NCI-H1417 treated with DMSO at 0.1 percent for 48 hours (cell line): ENCODE results near the gene DAND5.
"Not testable (repeated sequence)": the region's sequence is repeated elsewhere in the genome, so short reads cannot be mapped to it uniquely, and the experiment has no call there.

ENCODE experiments used
- DNase-seq: peaks from one replicate; lab custom pipeline; 2025; lab: John Stamatoyannopoulos, UW

Gene DAND5

GRCh38 chr19:12946092-12946721, 23.2 kb upstream of the DAND5 start:
- no peak for DNase-seq

- DNase-seq: no peak
Measured at GRCh38 chr19:12946731-12947496, 22.5 kb upstream of the DAND5 start.

- DNase-seq: no peak
Measured at GRCh38 chr19:12947702-12948611, 21.4 kb upstream of the DAND5 start.

GRCh38 chr19:12948612-12949362, 20.6 kb upstream of the DAND5 start:
- no peak for DNase-seq

- no peak for DNase-seq
Measured at GRCh38 chr19:12949363-12950283, 19.8 kb upstream of the DAND5 start.

GRCh38 chr19:12952050-12952449, 17.3 kb upstream of the DAND5 start:
- DNase-seq: not testable (repeated sequence)

GRCh38 chr19:12952488-12953137, 16.8 kb upstream of the DAND5 start:
- DNase-seq: no peak

- DNase-seq: no peak
Measured at GRCh38 chr19:12953138-12953798, 16.1 kb upstream of the DAND5 start.

- DNase-seq: no peak
Measured at GRCh38 chr19:12953799-12954611, 15.4 kb upstream of the DAND5 start.

- DNase-seq: no peak
Measured at GRCh38 chr19:12954612-12954962, 14.8 kb upstream of the DAND5 start.

GRCh38 chr19:12955575-12955974, 13.8 kb upstream of the DAND5 start:
- not testable (repeated sequence) for DNase-seq

GRCh38 chr19:12955996-12956395, 13.4 kb upstream of the DAND5 start:
- DNase-seq: no peak

GRCh38 chr19:12956446-12957388, 12.7 kb upstream of the DAND5 start, which contains the start of gene GADD45GIP1:
Gene GADD45GIP1, minus strand, starts transcription at chr19:12957223. Its CDS starts 11 bp downstream, at chr19:12957212.
- no peak for DNase-seq

- not testable (repeated sequence) for DNase-seq
Measured at GRCh38 chr19:12957389-12957952, 11.9 kb upstream of the DAND5 start.

GRCh38 chr19:12959481-12959880, 9.9 kb upstream of the DAND5 start:
- no peak for DNase-seq

GRCh38 chr19:12965017-12965811, 4.2 kb upstream of the DAND5 start:
- DNase-seq: peak; percentile 60

- no peak for DNase-seq
Measured at GRCh38 chr19:12965812-12966135, 3.6 kb upstream of the DAND5 start.
